ENCODE results near the gene CCSAP. TPM values are rescaled to one million over a fixed set of nuclear protein-coding genes. Genes with fewer than 3 reads are reported as not detected.

Gene CCSAP
- total RNA-seq, 1 experiment from 2014 or later = 8.6 TPM

GRCh38 chr1:229341774-229342655 lies 832 bp downstream of the CCSAP start:
- Mint-ChIP-seq H3K4me3 (peak overlapping the region; percentile 96), H3K27ac (peak overlapping the region; percentile 86; the same call in 1 of the 2 replicates), H3K9me3 (peaks cover 9% of the 10 kb centered on the region), H3K36me3 (peaks cover 2% of the 10 kb centered on the region; the same call in 1 of the 2 replicates), H3K4me1 (peaks cover 34% of the 10 kb centered on the region), H3K27me3 (ENCODE audit: low read depth) (peaks cover 46% of the 10 kb centered on the region)
- DNase-seq (ENCODE audit: low spot score) = peak; percentile 84
- ATAC-seq = peak; percentile 72
- ChIA-PET CTCF (interaction anchor here (0.6 to 1.4 kb wide), 3 partner anchors 65 to 893 kb away, joined by 3 to 6 read pairs (median 3); no protein-coding TSS in a partner anchor), POLR2A (no interaction called here)
- TF ChIP-seq FOXP1 (CRISPR knock-in tag; IDR thresholded peaks at IDR 0.05; ENCODE audit: borderline replicate concordance) (no peak; the same call in 1 of the 2 replicates), SP1 (CRISPR knock-in tag; conservative IDR thresholded peaks at IDR 0.05) (peak; percentile 75; the same call in 1 of the 2 replicates), PREB (CRISPR knock-in tag; IDR thresholded peaks at IDR 0.05; ENCODE audit: borderline replicate concordance) (no peak), SMAD3 (CRISPR knock-in tag; IDR thresholded peaks at IDR 0.05; ENCODE audit: borderline replicate concordance) (no peak), SMAD4 (CRISPR knock-in tag; IDR thresholded peaks at IDR 0.05) (no peak), ZNF396 (CRISPR knock-in tag; IDR thresholded peaks at IDR 0.05; ENCODE audit: borderline replicate concordance) (no peak), HMGXB4 (CRISPR knock-in tag; IDR thresholded peaks at IDR 0.05) (peak; percentile 69; the same call in 1 of the 2 replicates), ZNF425 (CRISPR knock-in tag; conservative IDR thresholded peaks at IDR 0.05) (no peak), GRHL2 (CRISPR knock-in tag; IDR thresholded peaks at IDR 0.05; ENCODE audit: insufficient replicate concordance, severe bottlenecking) (no peak), ZSCAN18 (CRISPR knock-in tag; IDR thresholded peaks at IDR 0.05) (no peak), MYBL2 (CRISPR knock-in tag; IDR thresholded peaks at IDR 0.05) (peak; percentile 77; the same call in 1 of the 2 replicates), ZNF138 (CRISPR knock-in tag; conservative IDR thresholded peaks at IDR 0.05) (no peak), AR (CRISPR knock-in tag; IDR thresholded peaks at IDR 0.05) (no peak), FOXP4 (CRISPR knock-in tag; IDR thresholded peaks at IDR 0.05) (peak; percentile 55; the same call in 1 of the 2 replicates), ZNF121 (CRISPR knock-in tag; IDR thresholded peaks at IDR 0.05) (peak; percentile 80), NFE2L1 (CRISPR knock-in tag; IDR thresholded peaks at IDR 0.05) (no peak), ZNF416 (CRISPR knock-in tag; IDR thresholded peaks at IDR 0.05) (no peak), ZNF423 (CRISPR knock-in tag; IDR thresholded peaks at IDR 0.05) (no peak), ATF3 (CRISPR knock-in tag; conservative IDR thresholded peaks at IDR 0.05) (no peak), ZMAT4 (CRISPR knock-in tag; IDR thresholded peaks at IDR 0.05) (no peak), GABPB1 (CRISPR knock-in tag; IDR thresholded peaks at IDR 0.05) (no peak), TEAD4 (CRISPR knock-in tag; IDR thresholded peaks at IDR 0.05) (no peak), IRF2 (CRISPR knock-in tag; IDR thresholded peaks at IDR 0.05; ENCODE audit: borderline replicate concordance, low read depth) (no peak)
